ENCODE measurements around the gene CARMIL1. TPM values are rescaled to one million over a fixed set of nuclear protein-coding genes. Genes with fewer than 3 reads are reported as not detected.

The CARMIL1 gene
- total RNA-seq, 4 donors from 2014 or later: 13.9 to 47.6 (median 30.4) TPM

DNA sequence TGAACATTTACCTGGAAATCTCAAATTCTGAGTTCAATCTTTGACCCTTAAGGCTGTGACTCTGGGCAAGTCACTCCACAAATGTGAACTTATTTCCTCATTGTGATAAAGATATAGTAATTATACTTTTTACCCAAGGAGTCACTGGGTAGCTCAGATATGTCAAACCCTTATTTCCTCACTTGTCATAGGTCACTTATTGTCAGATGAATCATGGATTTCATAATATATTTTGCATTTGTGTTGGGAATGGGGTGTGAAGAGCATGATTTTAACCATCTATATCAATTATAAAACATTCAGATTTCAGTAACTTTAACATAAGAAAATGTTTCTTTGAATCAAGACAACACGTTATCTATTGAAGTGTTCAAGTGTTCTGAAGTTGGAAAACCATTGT lies 3.7 kb upstream of the CARMIL1 start:
- TF ChIP-seq, protein P1, sequence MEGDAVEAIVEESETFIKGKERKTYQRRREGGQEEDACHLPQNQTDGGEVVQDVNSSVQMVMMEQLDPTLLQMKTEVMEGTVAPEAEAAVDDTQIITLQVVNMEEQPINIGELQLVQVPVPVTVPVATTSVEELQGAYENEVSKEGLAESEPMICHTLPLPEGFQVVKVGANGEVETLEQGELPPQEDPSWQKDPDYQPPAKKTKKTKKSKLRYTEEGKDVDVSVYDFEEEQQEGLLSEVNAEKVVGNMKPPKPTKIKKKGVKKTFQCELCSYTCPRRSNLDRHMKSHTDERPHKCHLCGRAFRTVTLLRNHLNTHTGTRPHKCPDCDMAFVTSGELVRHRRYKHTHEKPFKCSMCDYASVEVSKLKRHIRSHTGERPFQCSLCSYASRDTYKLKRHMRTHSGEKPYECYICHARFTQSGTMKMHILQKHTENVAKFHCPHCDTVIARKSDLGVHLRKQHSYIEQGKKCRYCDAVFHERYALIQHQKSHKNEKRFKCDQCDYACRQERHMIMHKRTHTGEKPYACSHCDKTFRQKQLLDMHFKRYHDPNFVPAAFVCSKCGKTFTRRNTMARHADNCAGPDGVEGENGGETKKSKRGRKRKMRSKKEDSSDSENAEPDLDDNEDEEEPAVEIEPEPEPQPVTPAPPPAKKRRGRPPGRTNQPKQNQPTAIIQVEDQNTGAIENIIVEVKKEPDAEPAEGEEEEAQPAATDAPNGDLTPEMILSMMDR (IDR thresholded peaks at IDR 0.05; ENCODE audit: low read depth): no peak

DNA sequence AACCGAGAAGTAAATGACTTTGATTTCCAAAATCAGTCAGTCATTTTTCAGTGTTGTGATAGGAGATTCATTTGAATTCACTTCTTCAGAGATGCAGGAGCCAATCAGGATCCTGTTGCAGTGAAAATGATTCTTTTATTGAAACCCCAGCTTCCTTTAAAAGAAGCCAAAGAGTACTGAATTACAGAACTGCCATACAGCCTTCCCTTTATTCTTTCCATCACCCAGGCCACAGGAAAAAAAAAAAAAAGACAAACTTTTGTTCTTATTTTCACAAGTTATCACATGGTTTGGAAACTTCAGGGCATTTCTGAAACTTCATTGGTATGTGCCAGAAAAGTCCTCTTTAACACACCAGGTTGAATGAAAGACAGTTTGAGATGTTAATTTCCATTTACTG lies 1.8 kb upstream of the CARMIL1 start:
- TF ChIP-seq, protein P1 (IDR thresholded peaks at IDR 0.05; ENCODE audit: low read depth): no peak

DNA sequence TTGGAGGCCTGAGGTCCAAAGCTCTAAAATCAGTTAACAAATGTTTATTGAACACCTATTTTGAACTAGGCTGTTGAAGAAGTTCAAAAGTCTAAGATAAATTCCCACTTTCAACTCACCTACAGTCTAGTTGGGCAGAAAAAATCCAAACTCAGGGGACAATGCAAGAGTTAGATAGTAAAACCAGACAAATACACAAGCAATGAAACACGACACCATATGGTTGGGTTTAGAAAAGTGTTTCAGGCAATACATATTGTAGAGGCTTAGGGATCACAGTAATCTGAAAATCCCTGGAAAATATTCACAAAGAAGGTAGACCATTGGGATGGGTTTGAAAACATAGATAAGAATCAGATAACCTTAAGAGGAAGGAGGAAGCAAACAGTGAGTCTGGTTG lies 1.3 kb upstream of the CARMIL1 start:
- TF ChIP-seq, protein P1 (IDR thresholded peaks at IDR 0.05; ENCODE audit: low read depth): no peak

DNA sequence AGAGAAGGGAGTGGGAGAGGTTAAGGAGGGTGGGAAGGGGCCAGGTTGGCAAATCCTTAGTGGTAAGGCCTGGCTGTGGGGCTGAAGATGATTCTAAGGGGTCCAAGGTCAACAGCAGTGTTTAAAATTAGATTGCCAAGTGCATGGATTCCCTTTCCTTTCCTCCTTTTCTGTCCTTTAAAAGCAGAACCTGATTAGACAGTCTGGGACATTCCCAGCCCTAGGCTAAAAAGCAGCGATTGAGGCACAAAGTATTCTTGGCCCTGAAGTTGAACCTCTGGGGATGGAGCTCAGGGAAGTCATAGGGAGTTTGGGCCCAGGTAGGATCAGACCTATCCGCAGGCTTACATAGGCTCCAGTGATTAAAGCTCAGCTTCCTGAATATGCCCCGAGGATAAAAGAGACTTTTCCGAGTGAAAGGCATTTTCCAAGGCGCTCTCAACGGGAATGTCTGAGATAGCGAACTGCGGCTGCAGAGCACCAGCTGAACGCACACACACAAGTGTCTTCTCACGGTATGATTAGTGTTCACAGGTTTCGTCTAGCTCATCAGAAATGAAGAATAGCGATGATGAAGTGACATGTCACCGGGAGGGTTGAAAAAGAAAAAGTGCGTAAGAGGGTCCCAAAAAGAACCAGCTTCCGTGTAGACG lies 787 bp upstream of the CARMIL1 start:
- TF ChIP-seq, protein P1 (IDR thresholded peaks at IDR 0.05; ENCODE audit: low read depth): no peak

DNA sequence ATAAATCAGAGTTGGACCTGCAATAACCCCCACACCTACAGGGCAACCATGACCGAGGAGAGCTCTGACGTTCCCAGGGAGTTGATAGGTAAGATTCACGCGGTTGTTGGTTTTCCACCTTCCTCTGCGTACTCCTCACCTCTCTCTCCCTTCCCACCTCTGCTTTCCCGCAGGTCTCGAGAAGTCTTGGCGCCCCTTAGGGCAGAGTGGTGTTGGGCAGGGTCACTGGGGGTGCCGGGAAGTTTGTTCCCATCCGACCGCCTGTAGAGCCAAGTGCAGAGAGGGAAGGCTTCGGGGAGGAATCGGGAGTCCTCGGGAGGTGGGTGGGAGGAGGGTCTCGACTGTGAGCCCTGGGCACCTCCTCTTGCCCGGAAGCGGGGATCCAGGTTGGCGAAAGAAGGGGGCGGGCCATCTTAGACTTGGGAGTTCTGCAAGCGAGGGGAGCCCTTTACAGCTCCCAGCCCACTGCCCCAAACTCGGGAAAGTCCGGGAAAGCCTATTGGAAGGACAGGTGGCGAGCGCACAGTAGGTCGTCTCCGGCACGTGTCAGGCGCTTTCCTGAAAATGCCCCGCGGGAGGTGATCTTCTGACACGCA lies 672 bp downstream of the CARMIL1 start:
- TF ChIP-seq, protein P1 (IDR thresholded peaks at IDR 0.05; ENCODE audit: low read depth): no peak

DNA sequence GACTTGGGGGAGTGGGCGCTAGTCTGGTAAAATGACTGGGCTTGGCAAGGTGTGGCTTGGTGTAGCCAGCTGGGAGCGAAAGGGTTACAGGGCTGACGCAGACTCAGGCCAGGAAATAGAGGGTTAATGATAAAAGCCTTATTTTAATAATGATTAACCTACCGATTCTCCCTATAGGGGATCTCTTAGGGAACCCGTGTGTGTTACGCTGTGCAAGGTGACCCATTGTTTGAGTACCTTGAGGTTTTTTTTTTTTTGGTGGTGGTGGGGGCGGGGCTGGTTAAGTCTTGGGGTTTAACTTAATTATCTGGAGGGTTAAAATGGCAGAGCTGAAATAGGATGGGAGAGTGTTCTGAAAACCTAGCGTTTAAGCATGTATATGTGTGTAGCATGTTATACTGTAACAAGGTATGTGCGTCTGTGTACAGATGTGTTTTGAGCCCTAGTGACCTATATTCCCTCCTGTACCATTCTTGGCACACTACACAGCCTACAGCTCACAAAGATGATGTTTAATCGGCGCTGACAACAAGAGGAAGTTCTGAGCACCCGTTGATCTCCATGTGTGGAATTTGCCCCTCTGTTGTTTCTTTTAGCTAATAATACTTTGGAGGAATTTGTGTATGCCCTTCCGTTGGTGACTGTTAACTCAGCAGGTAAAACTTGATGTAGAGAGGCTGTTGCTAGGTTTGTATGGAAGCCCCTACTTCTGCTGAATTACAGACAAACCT lies 1.3 kb downstream of the CARMIL1 start:
- TF ChIP-seq, protein P1 (IDR thresholded peaks at IDR 0.05; ENCODE audit: low read depth): no peak

DNA sequence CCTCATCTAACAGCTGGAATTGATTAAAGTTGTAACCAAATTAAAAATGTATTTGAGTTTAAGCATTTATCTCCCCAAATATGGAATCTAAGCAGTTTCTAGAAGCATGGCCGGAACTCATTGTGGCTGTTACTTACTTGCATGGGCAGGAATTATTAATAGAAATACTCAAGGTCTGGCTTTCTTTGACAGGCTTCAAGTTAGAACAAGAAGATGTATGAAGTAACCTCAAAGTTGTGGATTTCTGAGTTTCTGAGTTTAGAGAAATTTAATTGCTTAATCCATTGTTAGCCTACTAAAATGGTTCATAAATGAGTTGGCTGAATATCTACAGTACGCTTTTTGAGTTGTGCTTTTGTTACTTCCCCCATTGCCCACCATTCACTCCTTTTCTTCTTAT lies 7.7 kb downstream of the CARMIL1 start:
- TF ChIP-seq, protein P1 (IDR thresholded peaks at IDR 0.05; ENCODE audit: low read depth): no peak

Data from subcutaneous adipose tissue (tissue), 4 donors.